ENCODE results near the gene SOX21. TPM values are rescaled to one million over a fixed set of nuclear protein-coding genes. Genes with fewer than 3 reads are reported as not detected.

Gene SOX21
- total and polyA plus RNA-seq, 10 of the 15 experiments (the other 5 are each of a cell fraction or from before 2014, with no cell fraction given), result not detected

DNA sequence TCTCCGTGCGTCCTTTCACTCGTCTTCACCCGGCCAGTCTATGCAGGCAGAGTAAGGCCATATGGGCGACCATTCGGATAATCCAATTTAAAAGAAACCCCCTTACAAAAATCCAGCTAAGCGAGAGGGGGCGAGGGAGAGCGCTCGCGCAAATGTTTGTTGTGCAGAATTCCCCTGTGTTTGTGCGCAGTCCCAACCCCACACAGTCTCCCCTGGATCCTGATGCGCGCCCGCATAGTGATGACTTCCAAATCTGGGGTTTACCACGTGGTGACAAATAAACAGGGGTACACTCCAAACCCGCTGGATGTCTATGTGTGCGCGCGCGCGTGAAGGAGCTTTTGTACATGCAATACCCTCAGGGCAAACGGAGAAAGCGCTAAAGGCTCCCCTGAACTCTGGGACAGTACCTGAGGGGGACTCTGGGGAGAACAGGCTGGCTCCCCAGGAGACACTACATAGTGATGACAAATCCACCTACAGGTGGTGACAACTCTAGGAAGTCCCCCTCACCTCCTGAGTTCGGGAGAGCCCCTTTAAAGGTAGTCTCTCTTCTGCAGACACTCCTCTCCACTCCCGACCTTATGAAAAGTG lies 8.5 kb downstream of the SOX21 start:
- H3K27me3 ChIP-seq (replicated peaks in 1 of 2; ENCODE audit: control insufficient read depth in 2 of 2, insufficient read depth in 2 of 2, low read length in 1 of 2), result peaks cover 3 to 37% of the 10 kb centered on the region in 2 experiments
- no peaks in the 10 kb centered on the region for H4K20me1 ChIP-seq (ENCODE audit: control insufficient read depth, insufficient read depth)
- ChIA-PET POLR2A (no interaction called here), SMC1A (ENCODE audit: uncharacterized antibody, unreplicated experiment) (no interaction called here), RAD21 (ENCODE audit: unreplicated experiment) (no interaction called here), CTCF (no interaction called here)
- H3K9me3 ChIP-seq (replicated peaks; ENCODE audit: control insufficient read depth, insufficient read depth, low read length), result no peaks in the 10 kb centered on the region; the same call in 2 of the 3 replicates
- WGBS (ENCODE audit: insufficient coverage, insufficient replicate concordance, low lambda C conversion rate, missing lambda C conversion rate), result 73% methylated on average over 26 of the region's 26 CpGs
- H3K4me2 ChIP-seq (ENCODE audit: control insufficient read depth, insufficient read depth), result no peak overlapping the region
- intact Hi-C loops (cut with micrococcal nuclease; ENCODE audit: unreplicated experiment) (no loop called here), in situ Hi-C loops (cut with MboI) (no loop called here)
- DNase-seq (ENCODE audit: low read depth, low spot score) (no peak), FAIRE-seq (no peak), ATAC-seq (no peak)
- no peaks in the 10 kb centered on the region for H3K79me2 ChIP-seq (ENCODE audit: control insufficient read depth, insufficient read depth, low read length)
- H3K27ac ChIP-seq (ENCODE audit: control insufficient read depth, insufficient read depth), result no peak overlapping the region
- H2AFZ ChIP-seq (ENCODE audit: control insufficient read depth, low read depth, low read length), result no peak overlapping the region
- H3K4me3 ChIP-seq, result no peak overlapping the region
- H3K9ac ChIP-seq (ENCODE audit: control insufficient read depth, insufficient read depth, low read length), result no peak overlapping the region
- BruUV-seq (replicated peaks), result no TSS peak
- no peaks in the 10 kb centered on the region for H3K4me1 ChIP-seq (ENCODE audit: control insufficient read depth, insufficient read depth, low read length)
- TF ChIP-seq USF1 (IDR thresholded peaks at IDR 0.05; ENCODE audit: borderline replicate concordance, extremely low read length, insufficient read depth, low read depth, low read length) (no peak), SMAD5 (IDR thresholded peaks at IDR 0.05; ENCODE audit: low read depth) (no peak), STAT3 (IDR thresholded peaks at IDR 0.05; ENCODE audit: low read depth, low read length) (no peak), EGR1 (IDR thresholded peaks at IDR 0.05; ENCODE audit: borderline replicate concordance in 1 of 2, low read depth in 2 of 2, low read length in 2 of 2) (no peak), EZH2 (IDR thresholded peaks at IDR 0.05; ENCODE audit: borderline replicate concordance, control insufficient read depth, low read depth, low read length) (no peak), JUND (IDR thresholded peaks at IDR 0.05; ENCODE audit: low read depth, low read length) (no peak), SREBF2 (IDR thresholded peaks at IDR 0.05; ENCODE audit: low read length) (no peak), FOXK2 (IDR thresholded peaks at IDR 0.05) (no peak), MTA2 (IDR thresholded peaks at IDR 0.05; ENCODE audit: low read depth) (no peak), ETV6 (conservative IDR thresholded peaks at IDR 0.05 in 1 of 2, IDR thresholded peaks at IDR 0.05 in 1 of 2; ENCODE audit: borderline replicate concordance in 1 of 2, low read depth in 1 of 2) (no peak), IRF4 (IDR thresholded peaks at IDR 0.05; ENCODE audit: low read depth, low read length) (no peak), ZNF24 (IDR thresholded peaks at IDR 0.05) (no peak), ZBED1 (IDR thresholded peaks at IDR 0.05; ENCODE audit: borderline replicate concordance) (no peak), ZBTB4 (CRISPR knock-in tag; IDR thresholded peaks at IDR 0.05) (no peak), BACH1 (IDR thresholded peaks at IDR 0.05; ENCODE audit: borderline replicate concordance) (no peak), WRNIP1 (IDR thresholded peaks at IDR 0.05; ENCODE audit: borderline replicate concordance, low read depth, low read length) (no peak), CBX5 (IDR thresholded peaks at IDR 0.05; ENCODE audit: low read depth) (no peak)
- TF ChIP-seq, protein P1, sequence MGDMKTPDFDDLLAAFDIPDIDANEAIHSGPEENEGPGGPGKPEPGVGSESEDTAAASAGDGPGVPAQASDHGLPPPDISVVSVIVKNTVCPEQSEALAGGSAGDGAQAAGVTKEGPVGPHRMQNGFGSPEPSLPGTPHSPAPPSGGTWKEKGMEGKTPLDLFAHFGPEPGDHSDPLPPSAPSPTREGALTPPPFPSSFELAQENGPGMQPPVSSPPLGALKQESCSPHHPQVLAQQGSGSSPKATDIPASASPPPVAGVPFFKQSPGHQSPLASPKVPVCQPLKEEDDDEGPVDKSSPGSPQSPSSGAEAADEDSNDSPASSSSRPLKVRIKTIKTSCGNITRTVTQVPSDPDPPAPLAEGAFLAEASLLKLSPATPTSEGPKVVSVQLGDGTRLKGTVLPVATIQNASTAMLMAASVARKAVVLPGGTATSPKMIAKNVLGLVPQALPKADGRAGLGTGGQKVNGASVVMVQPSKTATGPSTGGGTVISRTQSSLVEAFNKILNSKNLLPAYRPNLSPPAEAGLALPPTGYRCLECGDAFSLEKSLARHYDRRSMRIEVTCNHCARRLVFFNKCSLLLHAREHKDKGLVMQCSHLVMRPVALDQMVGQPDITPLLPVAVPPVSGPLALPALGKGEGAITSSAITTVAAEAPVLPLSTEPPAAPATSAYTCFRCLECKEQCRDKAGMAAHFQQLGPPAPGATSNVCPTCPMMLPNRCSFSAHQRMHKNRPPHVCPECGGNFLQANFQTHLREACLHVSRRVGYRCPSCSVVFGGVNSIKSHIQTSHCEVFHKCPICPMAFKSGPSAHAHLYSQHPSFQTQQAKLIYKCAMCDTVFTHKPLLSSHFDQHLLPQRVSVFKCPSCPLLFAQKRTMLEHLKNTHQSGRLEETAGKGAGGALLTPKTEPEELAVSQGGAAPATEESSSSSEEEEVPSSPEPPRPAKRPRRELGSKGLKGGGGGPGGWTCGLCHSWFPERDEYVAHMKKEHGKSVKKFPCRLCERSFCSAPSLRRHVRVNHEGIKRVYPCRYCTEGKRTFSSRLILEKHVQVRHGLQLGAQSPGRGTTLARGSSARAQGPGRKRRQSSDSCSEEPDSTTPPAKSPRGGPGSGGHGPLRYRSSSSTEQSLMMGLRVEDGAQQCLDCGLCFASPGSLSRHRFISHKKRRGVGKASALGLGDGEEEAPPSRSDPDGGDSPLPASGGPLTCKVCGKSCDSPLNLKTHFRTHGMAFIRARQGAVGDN (IDR thresholded peaks at IDR 0.05), result no peak
- H3K36me3 ChIP-seq (ENCODE audit: control insufficient read depth in 2 of 2, insufficient read depth in 2 of 2, low read length in 1 of 2), result no peaks in the 10 kb centered on the region

Data from GM12878 (cell line).